OCI-LY7 (cell line): ENCODE results near the gene SYT11. TPM values are rescaled to one million over a fixed set of nuclear protein-coding genes. Genes with fewer than 3 reads are reported as not detected.
A peak's percentile ranks its signal among the peaks of the same experiment; 100 is the strongest.

ENCODE experiments used
- BruUV-seq: library from RNA; stranded (reverse); fragments of 400-500 nt; replicated peaks from 2 replicates; lab custom pipeline; 2021; lab: Mats Ljungman, UMichigan
- CTCF ChIA-PET: fragments of 300-600 bp; sonication (Branson Sonifier 250); formaldehyde crosslinking; loops from one replicate; lab custom pipeline; 2022; ENCODE audit warnings: antibody characterized with exemption; ENCODE audit not compliant: unreplicated experiment; lab: Charles Lee
- POLR2A ChIA-PET: fragments of 300-600 bp; sonication (Branson Sonifier 250); formaldehyde crosslinking; loops from one replicate; lab custom pipeline; 2022; ENCODE audit warnings: antibody characterized with exemption; lab: Charles Lee
- DNase-seq: peaks from one replicate; pipeline ENCODE4 v3.0.0-alpha.2; 2015; ENCODE audit warnings: low spot score
- H2AFZ ChIP-seq: fragments of 200-600 bp; sonication (generic), shearing (Covaris generic); 2 replicates; pipeline ENCODE4 v1.6.1; 2014; ENCODE audit warnings: mild to moderate bottlenecking, antibody characterized with exemption, low read length, moderate library complexity
- H3K27ac ChIP-seq: fragments of 200-600 bp; sonication (generic); 2 replicates; pipeline ENCODE4 v1.5.1; 2014; ENCODE audit warnings: mixed run types, low read depth, mild to moderate bottlenecking, moderate library complexity, low read length, inconsistent platforms; ENCODE audit not compliant: poor library complexity, severe bottlenecking
- H3K36me3 ChIP-seq: fragments of 200-600 bp; sonication (generic); 2 replicates; pipeline ENCODE4 v1.6.1; 2014; ENCODE audit warnings: mild to moderate bottlenecking, antibody characterized with exemption, low read length, moderate library complexity, mixed read lengths; ENCODE audit not compliant: insufficient read depth
- H3K4me1 ChIP-seq: fragments of 200-600 bp; sonication (generic); 2 replicates; pipeline ENCODE4 v1.5.1; 2014; ENCODE audit warnings: mild to moderate bottlenecking, low read length; ENCODE audit not compliant: insufficient read depth, poor library complexity, severe bottlenecking
- H3K4me2 ChIP-seq: fragments of 200-600 bp; sonication (generic); 2 replicates; pipeline ENCODE4 v1.6.1; 2014; ENCODE audit warnings: mild to moderate bottlenecking, low read length
- H3K4me3 ChIP-seq: fragments of 200-600 bp; sonication (generic); 2 replicates; pipeline ENCODE4 v1.5.1; 2014; ENCODE audit warnings: mild to moderate bottlenecking, low read depth, low read length; ENCODE audit not compliant: poor library complexity, severe bottlenecking
- H3K79me2 ChIP-seq: fragments of 200-600 bp; sonication (generic); 2 replicates; pipeline ENCODE4 v1.6.1; 2016; ENCODE audit warnings: low read depth, mild to moderate bottlenecking, low read length, moderate library complexity, mixed read lengths; ENCODE audit not compliant: insufficient read depth
- H3K9me2 ChIP-seq: fragments of 200-600 bp; sonication (generic); 2 replicates; pipeline ENCODE4 v1.6.1; 2016; ENCODE audit warnings: mild to moderate bottlenecking, low read length, mixed read lengths; ENCODE audit not compliant: insufficient read depth
- H3K9me3 ChIP-seq: fragments of 200-600 bp; sonication (generic); 2 replicates; pipeline ENCODE4 v1.6.1; 2014; ENCODE audit warnings: mild to moderate bottlenecking, mixed run types, low read length, mixed read lengths
- H4K20me1 ChIP-seq: fragments of 200-600 bp; sonication (generic); 2 replicates; pipeline ENCODE4 v1.6.1; 2014; ENCODE audit warnings: mild to moderate bottlenecking, antibody characterized with exemption, low read length, moderate library complexity, mixed read lengths; ENCODE audit not compliant: insufficient read depth
- CTCF ChIP-seq: fragments of 200-600 bp; sonication (generic); conservative IDR thresholded peaks from 2 replicates; pipeline ENCODE4 v1.5.1; 2014; ENCODE audit warnings: mild to moderate bottlenecking, antibody characterized with exemption, low read length, moderate library complexity, mixed read lengths
- EZH2phosphoT487 ChIP-seq: fragments of 200-600 bp; sonication (generic); IDR thresholded peaks from 2 replicates; pipeline ENCODE4 v1.6.1; 2018; ENCODE audit warnings: low read depth, borderline replicate concordance, mild to moderate bottlenecking, mixed run types, antibody characterized with exemption, low read length, moderate library complexity, mixed read lengths
- intact Hi-C: fragments of 100-400 bp; cut with micrococcal nuclease; formaldehyde crosslinking; loops from one replicate; pipeline ENCODE4 v1.10.0; 2022; ENCODE audit not compliant: unreplicated experiment
- total RNA-seq, 2 experiments: library from RNA; depleted of rRNA in 1 of 2; stranded (reverse); fragments of >200 nt in 1 of 2; shearing (Covaris generic) in 1 of 2; gene quantifications; 2 replicates each; pipeline ENCODE4 v1.2.3, GENCODE V29; 2014 to 2022

SYT11 gene
- total RNA-seq, 2 experiments from 2014 or later: 41.8 to 60.8 TPM

- H3K9me2 ChIP-seq: no peaks in the 10 kb centered on the region
- peaks cover 23% of the 10 kb centered on the region for H3K4me1 ChIP-seq
- ChIA-PET POLR2A (interaction anchor here (0.7 kb wide), 1 partner anchor 35 kb away, joined by 3 read pairs; no protein-coding TSS in a partner anchor), CTCF (interaction anchor here (0.6 to 1.0 kb wide), 3 partner anchors 33 to 133 kb away, joined by 3 read pairs; no protein-coding TSS in a partner anchor)
- H3K36me3 ChIP-seq: peaks cover 91% of the 10 kb centered on the region
- H3K79me2 ChIP-seq: peaks cover 12% of the 10 kb centered on the region; the same call in 1 of the 2 replicates
- DNase-seq: peak; percentile 90
- peak within 1 kb of the TSS; percentile 78 for H3K4me3 ChIP-seq
- H3K9me3 ChIP-seq: no peaks in the 10 kb centered on the region
- peak within 1 kb of the TSS; percentile 90 for H3K4me2 ChIP-seq
- H2AFZ ChIP-seq: no peak within 1 kb of the TSS
- BruUV-seq: no TSS peak
- no peak for TF ChIP-seq CTCF
- no peak for TF ChIP-seq EZH2phosphoT487
- H4K20me1 ChIP-seq: no peaks in the 10 kb centered on the region
- intact Hi-C loops: no loop called here
- peak within 1 kb of the TSS; percentile 65 for H3K27ac ChIP-seq
Observed at GRCh38 chr1:155911156-155912055, 52.0 kb downstream of the SYT11 start, which contains the start of gene RIT1. RIT1 (minus strand) TSS chr1:155911349; CDS start chr1:155910761, 588 bp downstream.

GRCh38 chr1:155912056-155912536, 52.7 kb downstream of the SYT11 start:
- POLR2A ChIA-PET: interaction anchor here (0.6 to 0.7 kb wide), 2 partner anchors 36 to 254 kb away, joined by 3 to 4 read pairs; no protein-coding TSS in a partner anchor
- TF ChIP-seq EZH2phosphoT487 (no peak), CTCF (no peak)
- Histone ChIP-seq H3K9me2 (no peaks in the 10 kb centered on the region), H3K79me2 (peaks cover 12% of the 10 kb centered on the region; the same call in 1 of the 2 replicates), H2AFZ (no peak overlapping the region), H3K4me3 (no peak overlapping the region), H3K27ac (peak overlapping the region; percentile 65), H3K4me2 (peak overlapping the region; percentile 90), H3K4me1 (peaks cover 23% of the 10 kb centered on the region), H4K20me1 (no peaks in the 10 kb centered on the region), H3K36me3 (peaks cover 92% of the 10 kb centered on the region), H3K9me3 (no peaks in the 10 kb centered on the region)
- CTCF ChIA-PET: interaction anchor here (1.0 kb wide), 1 partner anchor 33 kb away, joined by 3 read pairs; no protein-coding TSS in a partner anchor
- intact Hi-C loops: no loop called here
- DNase-seq: no peak
- no TSS peak for BruUV-seq
